Kidney (tissue), 14 donors: ENCODE measurements around the gene ENTREP1. TPM values are rescaled to one million over a fixed set of nuclear protein-coding genes. Genes with fewer than 3 reads are reported as not detected.
"Not testable (repeated sequence)": the region's sequence is repeated elsewhere in the genome, so short reads cannot be mapped to it uniquely, and the experiment has no call there.

ENCODE experiments used
- DNase-seq, 5 donors: peaks; one replicate each; pipeline ENCODE4 v3.0.0-alpha.2; 2013 to 2020
- FAIRE-seq: peaks from 2 replicates; lab custom pipeline; 2012; peaks lifted over from hg19 to GRCh38; lab: Jason Lieb, UNC
- H3K27ac ChIP-seq, 2 donors: one replicate each; pipeline ENCODE4 v1.7.0; 2013; ENCODE audit warnings: low read depth in 2 of 2, low read length in 2 of 2, inconsistent platforms in 1 of 2
- H3K27me3 ChIP-seq: one replicate; pipeline ENCODE4 v1.7.1; 2013; ENCODE audit warnings: low read length, inconsistent platforms; ENCODE audit not compliant: control insufficient read depth, insufficient read depth
- H3K36me3 ChIP-seq, 3 donors: one replicate each; pipeline versions ENCODE4 v1.7.0 to v1.7.1; 2013; ENCODE audit warnings: low read length in 3 of 3, control low read depth in 1 of 3, inconsistent platforms in 1 of 3; ENCODE audit not compliant: insufficient read depth in 3 of 3, control insufficient read depth in 2 of 3
- H3K4me1 ChIP-seq, 3 donors: one replicate each; pipeline versions ENCODE4 v1.7.0 to v1.7.1; 2013; ENCODE audit warnings: low read length in 3 of 3, inconsistent platforms in 1 of 3, low read depth in 1 of 3; ENCODE audit not compliant: control insufficient read depth in 2 of 3, insufficient read depth in 2 of 3
- H3K4me3 ChIP-seq, 3 donors: one replicate each; pipeline versions ENCODE4 v1.7.0 to v1.8.1; 2013; ENCODE audit warnings: low read length in 3 of 3, control low read depth in 1 of 3, inconsistent platforms in 1 of 3
- H3K9ac ChIP-seq, 3 donors: one replicate each; pipeline versions ENCODE4 v1.7.0 to v1.7.1; 2013; ENCODE audit warnings: low read length in 3 of 3, control low read depth in 1 of 3, inconsistent platforms in 1 of 3
- H3K9me3 ChIP-seq, 3 donors: one replicate each; pipeline versions ENCODE4 v1.7.0 to v1.7.1; 2013; ENCODE audit warnings: low read length in 3 of 3, control low read depth in 1 of 3, inconsistent platforms in 1 of 3; ENCODE audit not compliant: control insufficient read depth in 2 of 3, insufficient read depth in 1 of 3
- intact Hi-C: fragments of 100-400 bp; cut with DNase I; formaldehyde crosslinking; loops from one replicate; pipeline ENCODE4 v1.11.1; 2022
- polyA plus RNA-seq: library from polyadenylated mRNA; stranded (reverse); fragments of 350-450 nt; fragmentation: Illumina TruSeq; extraction: RNeasy Lipid Tissue Mini Kit (QIAGEN cat#74804); gene quantifications from one replicate; pipeline ENCODE4 v1.2.3, GENCODE V29; 2014; ENCODE audit warnings: low read depth, low replicate concordance; ENCODE audit not compliant: insufficient read depth
- total RNA-seq: library from RNA; stranded (reverse); fragmentation: NEBNext Ultra II Directional; extraction: Animal tissue kit (Norgen Biotek cat#: 25700); gene quantifications from one replicate; pipeline ENCODE4 v1.2.1, GENCODE V29; 2021
- TF ChIP-seq, protein P1 (sequence below): IDR thresholded peaks from 3 replicates; pipeline ENCODE4 v1.5.1; 2012; ENCODE audit warnings: mild to moderate bottlenecking, moderate library complexity, borderline replicate concordance; ENCODE audit not compliant: insufficient read depth; ENCODE audit errors: extremely low read depth
- donor health status: control.
- donor health status: control.
- donor health status: control.
- donor health status: control.
- donor health status: control.
- donor health status: DM: yes; HTN: yes; CAD: no.
- donor health status: Normal renal cell carcinoma (clear cell type).

ENTREP1 gene
- total and polyA plus RNA-seq, 2 donors from 2014 or later = 7.5 to 8.6 TPM

DNA sequence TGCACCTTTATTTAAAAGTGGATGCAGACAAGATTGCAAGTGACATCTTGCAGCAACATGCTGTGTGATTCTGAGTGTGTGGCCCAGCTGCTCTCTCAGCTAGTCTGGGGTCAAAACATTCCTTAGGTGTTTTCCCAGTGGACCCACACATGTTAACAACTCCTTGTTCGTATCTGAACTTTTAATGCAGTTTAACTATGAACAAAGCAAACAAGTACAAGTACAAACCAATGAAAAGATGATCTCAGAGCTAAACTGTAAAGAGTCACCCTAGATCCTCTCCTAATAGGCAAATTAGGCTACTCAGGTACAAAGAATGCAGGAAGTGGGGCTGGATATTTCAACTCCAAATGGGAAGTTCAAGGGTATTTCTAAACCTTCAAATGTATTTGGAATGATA is 108.4 kb downstream of the ENTREP1 start:
- TF ChIP-seq, protein P1, sequence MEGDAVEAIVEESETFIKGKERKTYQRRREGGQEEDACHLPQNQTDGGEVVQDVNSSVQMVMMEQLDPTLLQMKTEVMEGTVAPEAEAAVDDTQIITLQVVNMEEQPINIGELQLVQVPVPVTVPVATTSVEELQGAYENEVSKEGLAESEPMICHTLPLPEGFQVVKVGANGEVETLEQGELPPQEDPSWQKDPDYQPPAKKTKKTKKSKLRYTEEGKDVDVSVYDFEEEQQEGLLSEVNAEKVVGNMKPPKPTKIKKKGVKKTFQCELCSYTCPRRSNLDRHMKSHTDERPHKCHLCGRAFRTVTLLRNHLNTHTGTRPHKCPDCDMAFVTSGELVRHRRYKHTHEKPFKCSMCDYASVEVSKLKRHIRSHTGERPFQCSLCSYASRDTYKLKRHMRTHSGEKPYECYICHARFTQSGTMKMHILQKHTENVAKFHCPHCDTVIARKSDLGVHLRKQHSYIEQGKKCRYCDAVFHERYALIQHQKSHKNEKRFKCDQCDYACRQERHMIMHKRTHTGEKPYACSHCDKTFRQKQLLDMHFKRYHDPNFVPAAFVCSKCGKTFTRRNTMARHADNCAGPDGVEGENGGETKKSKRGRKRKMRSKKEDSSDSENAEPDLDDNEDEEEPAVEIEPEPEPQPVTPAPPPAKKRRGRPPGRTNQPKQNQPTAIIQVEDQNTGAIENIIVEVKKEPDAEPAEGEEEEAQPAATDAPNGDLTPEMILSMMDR = no peak
- Histone ChIP-seq H3K4me3 (no peak overlapping the region), H3K27me3 (no peaks in the 10 kb centered on the region), H3K27ac (no peak overlapping the region), H3K36me3 (peaks cover 0 to 4% (median 0%) of the 10 kb centered on the region in 3 donors), H3K9me3 (no peaks in the 10 kb centered on the region), H3K9ac (no peak overlapping the region), H3K4me1 (no peaks in the 10 kb centered on the region)
- FAIRE-seq (no peak), DNase-seq (no peak)
- intact Hi-C loops = no loop called here

- Histone ChIP-seq H3K4me3 (no peak overlapping the region), H3K36me3 (peaks cover 0 to 4% (median 0%) of the 10 kb centered on the region in 3 donors), H3K27ac (no peak overlapping the region), H3K9me3 (no peaks in the 10 kb centered on the region), H3K27me3 (no peaks in the 10 kb centered on the region), H3K4me1 (no peaks in the 10 kb centered on the region), H3K9ac (no peak overlapping the region)
- no peak for FAIRE-seq
- DNase-seq = no peak
- intact Hi-C loops = no loop called here
- TF ChIP-seq, protein P1 = no peak
Observed at GRCh38 chr9:69433968-69434367, 109.0 kb downstream of the ENTREP1 start.

DNA sequence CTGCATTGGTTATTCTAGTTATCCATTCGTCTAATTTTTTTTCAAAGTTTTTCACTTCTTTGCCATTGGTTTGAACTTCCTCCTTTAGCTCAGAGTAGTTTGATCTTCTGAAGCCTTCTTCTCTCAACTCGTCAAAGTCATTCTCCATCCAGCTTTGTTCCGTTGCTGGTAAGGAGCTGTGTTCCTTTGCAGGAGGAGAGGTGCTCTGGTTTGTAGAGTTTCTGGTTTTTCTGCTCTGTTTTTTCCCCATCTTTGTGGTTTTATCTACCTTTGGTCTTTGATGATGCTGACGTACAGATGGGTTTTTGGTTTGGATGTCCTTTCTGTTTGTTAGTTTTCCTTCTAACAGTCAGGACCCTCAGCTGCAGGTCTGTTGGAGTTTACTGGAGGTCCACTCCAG is 114.6 kb downstream of the ENTREP1 start:
- H3K9me3 ChIP-seq, H3K27me3 ChIP-seq, FAIRE-seq, H3K9ac ChIP-seq, H3K4me3 ChIP-seq, intact Hi-C loops, DNase-seq, H3K27ac ChIP-seq, H3K36me3 ChIP-seq, H3K4me1 ChIP-seq: not testable (repeated sequence)

- H3K36me3 ChIP-seq, H3K9me3 ChIP-seq, H3K27me3 ChIP-seq, H3K4me3 ChIP-seq, DNase-seq, FAIRE-seq, H3K9ac ChIP-seq, H3K27ac ChIP-seq, intact Hi-C loops, H3K4me1 ChIP-seq: not testable (repeated sequence)
Observed at GRCh38 chr9:69440254-69440955, 115.4 kb downstream of the ENTREP1 start.

Other genes starting within 250 kb of the ENTREP1 start
- 148 TPM for gene TJP2, start 150.9 kb upstream of the ENTREP1 start, total RNA-seq
- gene TJP2, start 150.9 kb upstream of the ENTREP1 start, polyA plus RNA-seq = 35.9 TPM